ENCODE measurements around the gene RALGAPA1.

The RALGAPA1 gene

GRCh38 chr14:35506461-35506860, 302.6 kb downstream of the RALGAPA1 start:
- no peak overlapping the region for H3K27ac ChIP-seq (replicated peaks)
- DNase-seq (ENCODE audit: low read depth in 1 of 2, low spot score in 1 of 2): no peak
- H3K27me3 ChIP-seq (ENCODE audit: insufficient read depth, poor library complexity, severe bottlenecking): peaks cover 2% of the 10 kb centered on the region
- TF ChIP-seq POLR2AphosphoS5 (IDR thresholded peaks at IDR 0.05; ENCODE audit: low read depth) (no peak), SPI1 (IDR thresholded peaks at IDR 0.05; ENCODE audit: borderline replicate concordance, low read depth) (no peak)
- no peak overlapping the region for H3K4me3 ChIP-seq (replicated peaks; ENCODE audit: insufficient read depth, low read length)

GRCh38 chr14:35504260-35504659, 304.8 kb downstream of the RALGAPA1 start:
- no peak overlapping the region for H3K4me3 ChIP-seq (replicated peaks; ENCODE audit: insufficient read depth, low read length)
- TF ChIP-seq REST (IDR thresholded peaks at IDR 0.05; ENCODE audit: insufficient replicate concordance, low read depth) (no peak), GABPA (IDR thresholded peaks at IDR 0.05; ENCODE audit: low read depth) (no peak), CTCF (IDR thresholded peaks at IDR 0.05; ENCODE audit: insufficient read depth, low read length) (no peak), POLR2AphosphoS5 (IDR thresholded peaks at IDR 0.05; ENCODE audit: low read depth) (no peak), SPI1 (IDR thresholded peaks at IDR 0.05; ENCODE audit: borderline replicate concordance, low read depth) (no peak)
- H3K27me3 ChIP-seq (ENCODE audit: insufficient read depth, poor library complexity, severe bottlenecking): peaks cover 2% of the 10 kb centered on the region
- no peak overlapping the region for H3K27ac ChIP-seq (replicated peaks)
- DNase-seq (ENCODE audit: low read depth in 1 of 2, low spot score in 1 of 2): no peak

GRCh38 chr14:35503646-35504045, 305.4 kb downstream of the RALGAPA1 start:
- Histone ChIP-seq H3K4me3 (replicated peaks; ENCODE audit: insufficient read depth, low read length) (no peak overlapping the region), H3K27ac (replicated peaks) (no peak overlapping the region), H3K27me3 (ENCODE audit: insufficient read depth, poor library complexity, severe bottlenecking) (peaks cover 2% of the 10 kb centered on the region)
- DNase-seq (ENCODE audit: low read depth in 1 of 2, low spot score in 1 of 2): no peak
- TF ChIP-seq SPI1 (IDR thresholded peaks at IDR 0.05; ENCODE audit: borderline replicate concordance, low read depth) (no peak), POLR2AphosphoS5 (IDR thresholded peaks at IDR 0.05; ENCODE audit: low read depth) (no peak), REST (IDR thresholded peaks at IDR 0.05; ENCODE audit: insufficient replicate concordance, low read depth) (no peak), GABPA (IDR thresholded peaks at IDR 0.05; ENCODE audit: low read depth) (no peak), CTCF (IDR thresholded peaks at IDR 0.05; ENCODE audit: insufficient read depth, low read length) (no peak)

GRCh38 chr14:35499180-35499579, 309.9 kb downstream of the RALGAPA1 start:
- DNase-seq (ENCODE audit: low read depth in 1 of 2, low spot score in 1 of 2): no peak
- TF ChIP-seq SPI1 (IDR thresholded peaks at IDR 0.05; ENCODE audit: borderline replicate concordance, low read depth) (no peak), REST (IDR thresholded peaks at IDR 0.05; ENCODE audit: insufficient replicate concordance, low read depth) (no peak), POLR2AphosphoS5 (IDR thresholded peaks at IDR 0.05; ENCODE audit: low read depth) (no peak)
- no peak overlapping the region for H3K27ac ChIP-seq (replicated peaks)
- H3K27me3 ChIP-seq (ENCODE audit: insufficient read depth, poor library complexity, severe bottlenecking): peaks cover 2% of the 10 kb centered on the region
- H3K4me3 ChIP-seq (replicated peaks; ENCODE audit: insufficient read depth, low read length): no peak overlapping the region
